ENCODE results near the gene OTOL1. TPM values are rescaled to one million over a fixed set of nuclear protein-coding genes. Genes with fewer than 3 reads are reported as not detected.

The OTOL1 gene
- total RNA-seq, 2 experiments from 2014 or later, result not detected

DNA sequence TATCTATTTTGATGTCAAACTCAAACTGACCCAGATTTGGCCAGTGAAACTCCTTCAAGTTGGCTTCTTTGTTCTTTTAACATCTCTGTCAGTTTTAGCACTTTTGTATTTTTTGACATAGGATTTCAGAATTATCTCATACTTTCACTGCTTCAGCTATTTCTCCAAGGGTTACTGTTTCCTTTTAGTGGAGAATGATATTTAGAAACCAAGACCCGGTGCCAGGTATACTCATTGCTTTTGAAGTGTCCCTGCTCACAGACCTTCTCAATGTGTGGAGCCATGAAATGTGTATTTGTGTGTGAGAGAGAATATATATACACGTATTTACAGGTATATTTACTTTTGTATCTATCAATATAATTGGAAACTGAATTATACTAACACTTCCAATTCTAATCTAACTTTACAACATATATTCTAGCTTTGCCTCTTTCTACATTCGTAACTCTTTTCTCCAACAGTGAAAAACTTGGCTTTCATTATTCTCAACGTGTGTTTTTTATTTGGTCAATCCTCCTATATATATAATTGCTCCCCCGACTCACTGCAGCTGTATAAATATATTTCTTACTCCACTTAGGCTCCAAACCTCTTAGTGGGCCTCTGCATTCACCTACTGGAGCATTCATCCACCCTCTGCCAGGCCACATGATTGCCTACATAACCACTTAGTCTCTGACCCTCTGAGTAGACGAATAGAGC lies 54.0 kb downstream of the OTOL1 start:
- Mint-ChIP-seq H3K27ac (no peak overlapping the region), H3K4me3 (no peak overlapping the region), H3K9me3 (no peaks in the 10 kb centered on the region), H3K36me3 (ENCODE audit: low read depth) (no peaks in the 10 kb centered on the region), H3K27me3 (no peaks in the 10 kb centered on the region), H3K4me1 (ENCODE audit: low read depth) (no peaks in the 10 kb centered on the region)
- TF ChIP-seq, protein P1, sequence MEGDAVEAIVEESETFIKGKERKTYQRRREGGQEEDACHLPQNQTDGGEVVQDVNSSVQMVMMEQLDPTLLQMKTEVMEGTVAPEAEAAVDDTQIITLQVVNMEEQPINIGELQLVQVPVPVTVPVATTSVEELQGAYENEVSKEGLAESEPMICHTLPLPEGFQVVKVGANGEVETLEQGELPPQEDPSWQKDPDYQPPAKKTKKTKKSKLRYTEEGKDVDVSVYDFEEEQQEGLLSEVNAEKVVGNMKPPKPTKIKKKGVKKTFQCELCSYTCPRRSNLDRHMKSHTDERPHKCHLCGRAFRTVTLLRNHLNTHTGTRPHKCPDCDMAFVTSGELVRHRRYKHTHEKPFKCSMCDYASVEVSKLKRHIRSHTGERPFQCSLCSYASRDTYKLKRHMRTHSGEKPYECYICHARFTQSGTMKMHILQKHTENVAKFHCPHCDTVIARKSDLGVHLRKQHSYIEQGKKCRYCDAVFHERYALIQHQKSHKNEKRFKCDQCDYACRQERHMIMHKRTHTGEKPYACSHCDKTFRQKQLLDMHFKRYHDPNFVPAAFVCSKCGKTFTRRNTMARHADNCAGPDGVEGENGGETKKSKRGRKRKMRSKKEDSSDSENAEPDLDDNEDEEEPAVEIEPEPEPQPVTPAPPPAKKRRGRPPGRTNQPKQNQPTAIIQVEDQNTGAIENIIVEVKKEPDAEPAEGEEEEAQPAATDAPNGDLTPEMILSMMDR (IDR thresholded peaks at IDR 0.05), result no peak
- ATAC-seq, result no peak
- intact Hi-C loops (cut with micrococcal nuclease), result no loop called here
- DNase-seq, result no peak
- ChIA-PET CTCF (no interaction called here), POLR2A (no interaction called here)

DNA sequence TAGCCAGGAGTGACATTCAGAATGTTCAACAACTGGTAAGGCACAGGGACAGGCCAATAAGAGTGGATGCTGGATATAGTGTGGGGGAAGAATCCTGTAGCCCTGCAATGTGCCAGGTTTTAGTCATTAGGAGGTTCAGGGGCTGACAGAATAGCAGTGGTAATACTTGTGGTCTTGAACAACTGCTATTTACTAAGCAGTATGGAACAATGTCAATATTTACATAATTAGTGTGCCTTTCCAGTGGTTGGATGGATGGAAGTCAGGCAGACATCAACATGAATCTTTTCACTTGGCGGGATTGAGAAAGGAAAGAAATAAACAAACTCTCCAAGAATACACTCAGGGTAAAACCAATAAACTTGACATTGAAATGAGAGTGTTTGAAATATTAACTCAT lies 55.1 kb downstream of the OTOL1 start:
- H3K4me1 Mint-ChIP-seq (ENCODE audit: low read depth), result no peaks in the 10 kb centered on the region
- H3K27me3 Mint-ChIP-seq, result no peaks in the 10 kb centered on the region
- no peak overlapping the region for H3K27ac Mint-ChIP-seq
- ChIA-PET POLR2A (no interaction called here), CTCF (no interaction called here)
- intact Hi-C loops (cut with micrococcal nuclease), result no loop called here
- H3K36me3 Mint-ChIP-seq (ENCODE audit: low read depth), result no peaks in the 10 kb centered on the region
- TF ChIP-seq, protein P1 (IDR thresholded peaks at IDR 0.05), result no peak
- no peak for ATAC-seq
- H3K4me3 Mint-ChIP-seq, result no peak overlapping the region
- DNase-seq, result no peak
- no peaks in the 10 kb centered on the region for H3K9me3 Mint-ChIP-seq

DNA sequence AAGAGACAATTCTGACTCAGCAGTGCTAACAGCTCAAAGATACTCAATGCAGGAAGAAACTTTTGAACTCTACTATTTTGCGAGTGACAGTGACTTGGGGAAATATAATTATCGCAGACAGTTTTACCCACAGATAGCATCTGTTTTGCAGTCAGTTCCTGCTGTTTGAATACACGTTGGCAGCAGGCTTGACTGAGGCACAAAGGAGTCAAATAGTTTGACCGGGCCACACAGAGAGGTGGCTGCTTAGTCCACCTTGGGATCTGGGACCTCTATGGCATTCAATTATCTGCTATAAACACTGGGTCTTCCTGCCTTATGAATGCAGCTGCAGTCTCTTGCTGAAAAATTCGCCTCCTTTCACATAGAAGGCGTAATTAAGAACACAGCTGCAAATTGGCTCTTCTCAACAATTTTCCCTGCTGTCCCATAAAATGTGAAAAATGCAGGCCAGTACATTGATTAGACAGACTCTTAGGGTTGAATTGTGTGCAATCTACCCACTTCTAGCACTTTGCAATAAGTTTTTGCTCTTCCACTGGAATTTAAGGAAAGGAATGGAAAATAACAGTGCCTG lies 56.5 kb downstream of the OTOL1 start:
- Mint-ChIP-seq H3K27me3 (no peaks in the 10 kb centered on the region), H3K4me3 (no peak overlapping the region), H3K9me3 (no peaks in the 10 kb centered on the region), H3K27ac (no peak overlapping the region), H3K4me1 (ENCODE audit: low read depth) (no peaks in the 10 kb centered on the region), H3K36me3 (ENCODE audit: low read depth) (no peaks in the 10 kb centered on the region)
- TF ChIP-seq, protein P1 (IDR thresholded peaks at IDR 0.05), result no peak
- no peak for DNase-seq
- ATAC-seq, result no peak
- ChIA-PET POLR2A (no interaction called here), CTCF (no interaction called here)
- intact Hi-C loops (cut with micrococcal nuclease), result no loop called here

Other genes with a start within 250 kb of the OTOL1 start
- not detected for gene SPTSSB, start 125.3 kb upstream of the OTOL1 start, total RNA-seq